ENCODE results near the gene TECR. TPM values are rescaled to one million over a fixed set of nuclear protein-coding genes. Genes with fewer than 3 reads are reported as not detected.

TECR gene
- total and polyA plus RNA-seq, 9 of the 15 experiments (the other 6 are each of a cell fraction or from before 2014, with no cell fraction given): 29.3 to 211 (median 81.4) TPM

DNA sequence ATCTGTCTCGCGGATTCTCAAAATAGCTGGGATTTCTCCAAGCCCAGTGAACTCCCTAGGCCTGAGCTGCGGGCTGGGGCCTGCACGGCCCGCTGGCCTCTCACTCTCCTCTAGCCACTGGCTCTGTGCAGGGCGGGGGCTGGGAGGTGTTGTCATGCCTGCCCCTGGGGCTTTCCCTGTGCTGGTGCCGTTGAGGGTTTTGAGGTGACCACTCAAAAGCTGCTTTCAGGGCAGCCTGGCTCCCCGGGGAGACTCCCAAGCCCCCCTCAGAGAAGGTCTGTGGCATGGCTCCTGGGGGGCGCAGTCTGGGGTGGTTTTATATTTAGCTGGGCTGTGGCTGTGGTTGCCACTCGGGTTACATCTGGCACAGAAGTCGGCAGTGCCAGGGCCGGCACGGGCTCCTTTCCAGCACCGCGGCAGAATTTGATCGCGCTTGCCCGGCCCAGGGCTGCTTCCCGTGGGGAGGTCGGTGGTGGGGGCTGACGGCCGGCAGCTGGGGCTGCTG is 32.5 kb downstream of the TECR start:
- no TSS peak for BruUV-seq (replicated peaks)
- peaks cover 38% of the 10 kb centered on the region for H3K79me2 ChIP-seq (ENCODE audit: control insufficient read depth, insufficient read depth, low read length)
- in situ Hi-C loops (cut with MboI): no loop called here
- peaks cover 36% of the 10 kb centered on the region; the same call in 1 of the 3 replicates for H3K36me3 ChIP-seq (ENCODE audit: control insufficient read depth, insufficient read depth, low read length)
- FAIRE-seq (no peak), ATAC-seq (no peak), DNase-seq (ENCODE audit: extremely low read depth in 1 of 4, low spot score in 3 of 4) (no peak)
- H3K9me3 ChIP-seq (replicated peaks; ENCODE audit: control insufficient read depth, insufficient read depth, low read depth, low read length): no peaks in the 10 kb centered on the region
- peaks cover 12 to 78% of the 10 kb centered on the region in 2 experiments; a peak in 4 of 5 replicates for H3K4me1 ChIP-seq (replicated peaks in 1 of 2; ENCODE audit: control insufficient read depth in 2 of 2, insufficient read depth in 2 of 2, low read length in 2 of 2)
- peak overlapping the region in 1 of 2 experiments; percentile 58; a peak in 1 of 4 replicates for H3K9ac ChIP-seq (ENCODE audit: insufficient read depth in 1 of 2, low read depth in 2 of 2, low read length in 2 of 2)
- no peak overlapping the region for H3K4me3 ChIP-seq
- H3K27ac ChIP-seq (ENCODE audit: extremely low read depth, low read depth, low read length): peak overlapping the region; percentile 22; the same call in 1 of the 3 replicates
- H3K4me2 ChIP-seq (ENCODE audit: insufficient read depth, low read length): no peak overlapping the region
- H3K9me1 ChIP-seq (ENCODE audit: control insufficient read depth, insufficient read depth, low read length): peaks cover 8% of the 10 kb centered on the region
- ChIA-PET CTCF (ENCODE audit: low intra/inter-chr PET ratio) (no interaction called here), POLR2A (interaction anchor here (0.6 to 1.4 kb wide), 4 partner anchors 10 to 871 kb away, joined by 3 to 4 read pairs (median 4); partner anchors contain the start of gene NDUFB7)
- TF ChIP-seq SRSF3 (IDR thresholded peaks at IDR 0.05; ENCODE audit: insufficient read depth, low read length) (no peak), E2F1 (CRISPR knock-in tag; IDR thresholded peaks at IDR 0.05) (no peak), ZNF197 (CRISPR knock-in tag; IDR thresholded peaks at IDR 0.05; ENCODE audit: low read depth) (no peak)
- no peak overlapping the region for H2AFZ ChIP-seq (ENCODE audit: low read depth, low read length)
- intact Hi-C loops (cut with micrococcal nuclease): no loop called here
- peaks cover 10% of the 10 kb centered on the region; the same call in 1 of the 2 replicates for H4K20me1 ChIP-seq (replicated peaks; ENCODE audit: control insufficient read depth, insufficient read depth, low read length)
- no peaks in the 10 kb centered on the region for H3K27me3 ChIP-seq (ENCODE audit: control insufficient read depth in 2 of 2, insufficient read depth in 2 of 2, low read length in 2 of 2)
- 87% methylated on average over 16 of the region's 22 CpGs for WGBS (ENCODE audit: insufficient coverage, low coverage, missing lambda C conversion rate)
